HTERT RPE-1 (cell line): ENCODE measurements around the gene UBE2QL1.
"Not testable (repeated sequence)": the region's sequence is repeated elsewhere in the genome, so short reads cannot be mapped to it uniquely, and the experiment has no call there.

Experiments
- in situ Hi-C: fragments of 300-500 bp; cut with MboI; formaldehyde crosslinking; loops from 4 replicates; pipeline ENCODE4 v1.14.3; 2020; ENCODE audit warnings: low sequenced_read_pairs

UBE2QL1 gene

GRCh38 chr5:6495433-6496206, 47.0 kb downstream of the UBE2QL1 start:
- in situ Hi-C loops: no loop called here

- in situ Hi-C loops: no loop called here
Observed at GRCh38 chr5:6496207-6496584, 47.5 kb downstream of the UBE2QL1 start.

- in situ Hi-C loops: no loop called here
Observed at GRCh38 chr5:6496636-6497035, 48.0 kb downstream of the UBE2QL1 start.

GRCh38 chr5:6497262-6497661, 48.6 kb downstream of the UBE2QL1 start:
- in situ Hi-C loops: no loop called here

GRCh38 chr5:6498968-6499367, 50.3 kb downstream of the UBE2QL1 start:
- in situ Hi-C loops: no loop called here

- in situ Hi-C loops: no loop called here
Observed at GRCh38 chr5:6501701-6502100, 53.0 kb downstream of the UBE2QL1 start.

GRCh38 chr5:6502421-6502820, 53.8 kb downstream of the UBE2QL1 start:
- in situ Hi-C loops: no loop called here

GRCh38 chr5:6503342-6503741, 54.7 kb downstream of the UBE2QL1 start:
- in situ Hi-C loops: no loop called here

GRCh38 chr5:6504677-6505415, 56.2 kb downstream of the UBE2QL1 start:
- in situ Hi-C loops: no loop called here

GRCh38 chr5:6505416-6505755, 56.7 kb downstream of the UBE2QL1 start:
- in situ Hi-C loops: no loop called here

- in situ Hi-C loops: no loop called here
Observed at GRCh38 chr5:6505783-6506557, 57.3 kb downstream of the UBE2QL1 start.

- in situ Hi-C loops: no loop called here
Observed at GRCh38 chr5:6506611-6507010, 58.0 kb downstream of the UBE2QL1 start.

- in situ Hi-C loops: no loop called here
Observed at GRCh38 chr5:6508931-6509330, 60.3 kb downstream of the UBE2QL1 start.

GRCh38 chr5:6510132-6510531, 61.5 kb downstream of the UBE2QL1 start:
- in situ Hi-C loops: no loop called here

GRCh38 chr5:6510973-6511372, 62.3 kb downstream of the UBE2QL1 start:
- in situ Hi-C loops: no loop called here

GRCh38 chr5:6515812-6516211, 67.2 kb downstream of the UBE2QL1 start:
- in situ Hi-C loops: not testable (repeated sequence)

- in situ Hi-C loops: no loop called here
Observed at GRCh38 chr5:6516823-6517222, 68.2 kb downstream of the UBE2QL1 start.

- in situ Hi-C loops: no loop called here
Observed at GRCh38 chr5:6517510-6517909, 68.9 kb downstream of the UBE2QL1 start.

GRCh38 chr5:6518298-6519057, 69.8 kb downstream of the UBE2QL1 start:
- in situ Hi-C loops: no loop called here

- in situ Hi-C loops: no loop called here
Observed at GRCh38 chr5:6520201-6520600, 71.5 kb downstream of the UBE2QL1 start.

- in situ Hi-C loops: no loop called here
Observed at GRCh38 chr5:6522331-6522730, 73.7 kb downstream of the UBE2QL1 start.
